Keratinocyte (primary cell): ENCODE measurements around the gene MAGEA3. TPM values are rescaled to one million over a fixed set of nuclear protein-coding genes. Genes with fewer than 3 reads are reported as not detected.
"Not testable (repeated sequence)": the region's sequence is repeated elsewhere in the genome, so short reads cannot be mapped to it uniquely, and the experiment has no call there.

Experiments used
- DNase-seq: peaks from one replicate; pipeline ENCODE4 v3.0.0-alpha.2; 2011; ENCODE audit warnings: low read depth, missing footprints, low spot score
- FAIRE-seq: peaks from 2 replicates; lab custom pipeline; 2011; peaks lifted over from hg19 to GRCh38; lab: Jason Lieb, UNC
- H2AFZ ChIP-seq: 2 replicates; pipeline ENCODE4 v1.6.0; 2012; ENCODE audit warnings: low read length, control low read depth, inconsistent platforms; ENCODE audit not compliant: control insufficient read depth
- H3K27ac ChIP-seq: 2 replicates; pipeline ENCODE4 v1.5.1; 2011; ENCODE audit warnings: low read length; ENCODE audit not compliant: control insufficient read depth, insufficient read depth
- H3K27me3 ChIP-seq: 3 replicates; pipeline ENCODE4 v1.6.0; 2011; ENCODE audit warnings: low read length; ENCODE audit not compliant: control insufficient read depth, insufficient read depth; ENCODE audit errors: extremely low read depth
- H3K36me3 ChIP-seq, 2 experiments: 2 replicates in 1 of 2; 3 replicates in 1 of 2; pipeline ENCODE4 v1.5.1; 2011; ENCODE audit warnings: low read length in 2 of 2, mild to moderate bottlenecking in 1 of 2; ENCODE audit not compliant: control insufficient read depth in 2 of 2, insufficient read depth in 2 of 2; ENCODE audit errors: extremely low read depth in 1 of 2
- H3K4me1 ChIP-seq: 3 replicates; pipeline ENCODE4 v1.5.1; 2011; ENCODE audit warnings: low read length; ENCODE audit not compliant: control insufficient read depth, insufficient read depth; ENCODE audit errors: extremely low read depth
- H3K4me2 ChIP-seq: 3 replicates; pipeline ENCODE4 v1.6.0; 2011; ENCODE audit warnings: low read depth, low read length; ENCODE audit not compliant: control insufficient read depth, insufficient read depth; ENCODE audit errors: extremely low read depth
- H3K4me3 ChIP-seq, 3 experiments: fragments of 200-600 bp in 1 of 3; sonication (generic) in 1 of 3; 2 replicates in 2 of 3; 3 replicates in 1 of 3; pipeline ENCODE4 v1.5.1; 2011 to 2016; ENCODE audit warnings: low read length in 3 of 3, mild to moderate bottlenecking in 3 of 3, control low read depth in 2 of 3, inconsistent platforms in 1 of 3, low read depth in 1 of 3, mixed read lengths in 1 of 3, mixed run types in 1 of 3, moderate library complexity in 1 of 3; ENCODE audit not compliant: control insufficient read depth in 2 of 3, insufficient read depth in 2 of 3; ENCODE audit errors: extremely low read depth in 1 of 3
- H3K79me2 ChIP-seq: 2 replicates; pipeline ENCODE4 v1.6.0; 2012; ENCODE audit warnings: low read length; ENCODE audit not compliant: control insufficient read depth, insufficient read depth
- H3K9ac ChIP-seq: 3 replicates; pipeline ENCODE4 v1.6.0; 2011; ENCODE audit warnings: low read length; ENCODE audit not compliant: control insufficient read depth, insufficient read depth; ENCODE audit errors: extremely low read depth
- H3K9me1 ChIP-seq: 3 replicates; pipeline ENCODE4 v1.6.0; 2011; ENCODE audit warnings: low read length; ENCODE audit not compliant: control insufficient read depth, insufficient read depth; ENCODE audit errors: extremely low read depth
- H3K9me3 ChIP-seq: 2 replicates; pipeline ENCODE4 v1.5.1; 2012; ENCODE audit warnings: low read depth, low read length; ENCODE audit not compliant: control insufficient read depth
- H4K20me1 ChIP-seq: 3 replicates; pipeline ENCODE4 v1.6.0; 2011; ENCODE audit warnings: low read length; ENCODE audit not compliant: control insufficient read depth, insufficient read depth; ENCODE audit errors: extremely low read depth
- EZH2 ChIP-seq: IDR thresholded peaks from one replicate; pipeline ENCODE4 v1.6.1; 2012; ENCODE audit warnings: inconsistent platforms, mild to moderate bottlenecking, low read length, moderate library complexity
- dilution Hi-C: fragments of 300-500 bp; cut with MboI; formaldehyde crosslinking; loops from one replicate; pipeline ENCODE4 v1.7.0; 2020; ENCODE audit warnings: low sequenced_read_pairs; ENCODE audit not compliant: extremely low pct_ligation_motif_present
- polyA plus RNA-seq, 5 experiments: library from polyadenylated mRNA; depleted of rRNA in 3 of 5; stranded (reverse) in 3 of 5; stranded (forward) in 1 of 5; unstranded in 1 of 5; fragments of >200 nt; gene quantifications; 1 replicate in 1 of 5; 2 replicates in 3 of 5; 3 replicates in 1 of 5; pipeline versions ENCODE4 v1.2.1 to v1.2.3, GENCODE V29; 2011 to 2012; ENCODE audit warnings: missing spikeins in 2 of 5, low read depth in 1 of 5, low replicate concordance in 1 of 5
- TF ChIP-seq, protein P1 (sequence below), 3 experiments: IDR thresholded peaks in 1 of 3; conservative IDR thresholded peaks in 1 of 3; optimal IDR thresholded peaks in 1 of 3; 2 replicates in 2 of 3; 3 replicates in 1 of 3; pipeline versions ENCODE3 to v1.5.1; 2011; ENCODE audit warnings: low read length in 3 of 3, mild to moderate bottlenecking in 3 of 3, moderate library complexity in 2 of 3, control low read depth in 1 of 3, inconsistent platforms in 1 of 3; ENCODE audit not compliant: insufficient read depth in 2 of 3; ENCODE audit errors: extremely low read depth in 1 of 3

MAGEA3 gene
- polyA plus RNA-seq, 1 donor (not counting 4 experiments of a cell fraction or from before 2014, with no cell fraction given) = not detected

GRCh38 chrX:152663086-152663485 lies 35.5 kb upstream of the MAGEA3 start:
- TF ChIP-seq EZH2 = no peak
- TF ChIP-seq, protein P1, sequence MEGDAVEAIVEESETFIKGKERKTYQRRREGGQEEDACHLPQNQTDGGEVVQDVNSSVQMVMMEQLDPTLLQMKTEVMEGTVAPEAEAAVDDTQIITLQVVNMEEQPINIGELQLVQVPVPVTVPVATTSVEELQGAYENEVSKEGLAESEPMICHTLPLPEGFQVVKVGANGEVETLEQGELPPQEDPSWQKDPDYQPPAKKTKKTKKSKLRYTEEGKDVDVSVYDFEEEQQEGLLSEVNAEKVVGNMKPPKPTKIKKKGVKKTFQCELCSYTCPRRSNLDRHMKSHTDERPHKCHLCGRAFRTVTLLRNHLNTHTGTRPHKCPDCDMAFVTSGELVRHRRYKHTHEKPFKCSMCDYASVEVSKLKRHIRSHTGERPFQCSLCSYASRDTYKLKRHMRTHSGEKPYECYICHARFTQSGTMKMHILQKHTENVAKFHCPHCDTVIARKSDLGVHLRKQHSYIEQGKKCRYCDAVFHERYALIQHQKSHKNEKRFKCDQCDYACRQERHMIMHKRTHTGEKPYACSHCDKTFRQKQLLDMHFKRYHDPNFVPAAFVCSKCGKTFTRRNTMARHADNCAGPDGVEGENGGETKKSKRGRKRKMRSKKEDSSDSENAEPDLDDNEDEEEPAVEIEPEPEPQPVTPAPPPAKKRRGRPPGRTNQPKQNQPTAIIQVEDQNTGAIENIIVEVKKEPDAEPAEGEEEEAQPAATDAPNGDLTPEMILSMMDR (optimal IDR thresholded peaks at IDR 0.05 in 1 of 3, IDR thresholded peaks at IDR 0.05 in 1 of 3, conservative IDR thresholded peaks at IDR 0.05 in 1 of 3; ENCODE audit: extremely low read depth in 1 of 3, insufficient read depth in 2 of 3, low read length in 3 of 3) = no peak
- Histone ChIP-seq H3K9ac (no peak overlapping the region), H4K20me1 (no peaks in the 10 kb centered on the region), H3K9me3 (no peaks in the 10 kb centered on the region), H3K9me1 (no peaks in the 10 kb centered on the region), H3K27me3 (no peaks in the 10 kb centered on the region), H3K36me3 (no peaks in the 10 kb centered on the region), H3K4me2 (no peak overlapping the region), H3K4me3 (no peak overlapping the region), H3K27ac (no peak overlapping the region), H3K4me1 (no peaks in the 10 kb centered on the region), H2AFZ (no peak overlapping the region), H3K79me2 (no peaks in the 10 kb centered on the region)
- dilution Hi-C loops = no loop called here
- no peak for DNase-seq
- no peak for FAIRE-seq

DNA sequence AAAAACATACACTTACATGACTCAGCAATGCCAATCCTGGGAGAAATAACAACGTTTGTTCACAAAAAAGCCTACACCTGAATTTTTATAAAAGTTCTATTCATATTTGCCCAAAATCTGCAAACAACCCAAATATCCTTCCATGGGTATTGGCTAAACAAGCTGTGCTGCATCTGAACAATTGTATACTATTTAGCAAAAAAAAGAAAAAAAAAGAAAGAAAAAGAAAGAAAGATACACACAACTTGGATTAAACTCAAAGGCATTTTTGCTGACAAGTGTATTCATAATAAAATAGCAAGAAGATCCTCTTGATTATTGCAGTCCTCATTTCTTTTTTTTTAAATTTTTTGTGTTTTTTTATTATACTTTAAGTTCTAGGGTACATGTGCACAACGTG lies 24.5 kb upstream of the MAGEA3 start:
- Histone ChIP-seq H3K9me3 (no peaks in the 10 kb centered on the region), H4K20me1 (no peaks in the 10 kb centered on the region)

DNA sequence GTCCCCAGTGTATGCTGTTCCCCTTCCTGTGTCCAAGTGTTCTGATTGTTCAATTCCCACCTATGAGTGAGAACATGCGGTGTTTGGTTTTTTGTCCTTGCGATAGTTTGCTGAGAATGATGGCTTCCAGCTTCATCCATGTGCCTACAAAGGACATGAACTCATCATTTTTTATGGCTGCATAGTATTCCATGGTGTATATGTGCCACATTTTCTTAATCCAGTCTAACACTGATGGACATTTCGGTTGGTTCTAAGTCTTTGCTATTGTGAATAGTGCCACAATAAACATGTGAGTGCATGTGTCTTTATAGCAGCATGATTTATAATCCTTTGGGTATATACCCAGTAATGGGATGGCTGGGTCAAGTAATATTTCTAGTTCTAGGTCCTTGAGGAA lies 23.9 kb upstream of the MAGEA3 start:
- H4K20me1 ChIP-seq, DNase-seq, dilution Hi-C loops: not testable (repeated sequence)

More for the DNA sequence above, 24.5 kb upstream of the MAGEA3 start:
- H3K4me2 ChIP-seq = no peak overlapping the region
- no peak overlapping the region for H3K27ac ChIP-seq
- dilution Hi-C loops = no loop called here
- DNase-seq = no peak
- TF ChIP-seq EZH2 = no peak
- TF ChIP-seq, protein P1 (optimal IDR thresholded peaks at IDR 0.05 in 1 of 3, IDR thresholded peaks at IDR 0.05 in 1 of 3, conservative IDR thresholded peaks at IDR 0.05 in 1 of 3; ENCODE audit: extremely low read depth in 1 of 3, insufficient read depth in 2 of 3, low read length in 3 of 3) = no peak
- no peaks in the 10 kb centered on the region for H3K27me3 ChIP-seq
- no peaks in the 10 kb centered on the region for H3K9me1 ChIP-seq
- no peaks in the 10 kb centered on the region for H3K79me2 ChIP-seq
- H3K4me3 ChIP-seq = no peak overlapping the region
- no peak for FAIRE-seq
- H3K4me1 ChIP-seq = no peaks in the 10 kb centered on the region
- H3K36me3 ChIP-seq = no peaks in the 10 kb centered on the region
- H3K9ac ChIP-seq = no peak overlapping the region
- no peak overlapping the region for H2AFZ ChIP-seq

DNA sequence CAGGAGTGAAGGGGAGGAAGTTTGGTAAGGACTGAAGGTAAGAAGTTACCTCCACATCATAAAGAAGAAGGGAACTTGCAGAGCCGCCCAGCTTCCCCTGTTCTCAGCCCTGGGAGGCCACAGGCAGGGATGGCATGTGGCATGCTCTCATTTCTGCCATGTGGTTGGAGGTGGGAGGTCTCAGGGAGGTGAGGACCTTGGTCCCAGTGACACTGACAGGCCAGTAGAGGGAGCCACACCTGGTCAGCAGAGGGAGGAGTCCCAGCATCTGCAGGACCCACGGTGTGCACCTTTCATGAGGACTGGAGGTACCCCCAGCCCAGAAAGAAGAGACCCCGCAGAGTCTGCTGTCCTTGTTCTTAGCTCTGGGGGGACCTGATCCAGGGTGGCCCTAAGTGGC lies 17.6 kb upstream of the MAGEA3 start:
- H3K9me1 ChIP-seq, DNase-seq, H3K36me3 ChIP-seq, H3K79me2 ChIP-seq, H3K4me3 ChIP-seq, H3K4me1 ChIP-seq, H3K9me3 ChIP-seq, H3K27me3 ChIP-seq, H3K4me2 ChIP-seq, H2AFZ ChIP-seq, H4K20me1 ChIP-seq, H3K27ac ChIP-seq, H3K9ac ChIP-seq, dilution Hi-C loops: not testable (repeated sequence)
- FAIRE-seq = peak; percentile 13

More for the DNA sequence above, 23.9 kb upstream of the MAGEA3 start:
- not testable (repeated sequence) for H3K9me1 ChIP-seq, H3K4me3 ChIP-seq, H2AFZ ChIP-seq, H3K79me2 ChIP-seq, H3K9ac ChIP-seq, H3K9me3 ChIP-seq, H3K4me1 ChIP-seq, FAIRE-seq, H3K4me2 ChIP-seq, H3K27ac ChIP-seq, H3K36me3 ChIP-seq, H3K27me3 ChIP-seq
